ENCODE data around the gene AMOTL1.

Gene AMOTL1

GRCh38 chr11:94728541-94728940 is 39.6 kb upstream of the AMOTL1 start:
- no peak overlapping the region for H3K4me3 ChIP-seq (ENCODE audit: low read depth, low read length)
- TF ChIP-seq CTCF (conservative IDR thresholded peaks at IDR 0.05; ENCODE audit: low read depth, low read length), result no peak
- DNase-seq (ENCODE audit: low read depth), result peak; percentile 48

- DNase-seq (ENCODE audit: low read depth), result no peak
- no peak for TF ChIP-seq CTCF (conservative IDR thresholded peaks at IDR 0.05; ENCODE audit: low read depth, low read length)
- no peak overlapping the region for H3K4me3 ChIP-seq (ENCODE audit: low read depth, low read length)
Measured at GRCh38 chr11:94728966-94729751, 39.0 kb upstream of the AMOTL1 start.

- no peak overlapping the region for H3K4me3 ChIP-seq (ENCODE audit: low read depth, low read length)
- DNase-seq (ENCODE audit: low read depth), result no peak
- TF ChIP-seq CTCF (conservative IDR thresholded peaks at IDR 0.05; ENCODE audit: low read depth, low read length), result no peak
Measured at GRCh38 chr11:94730153-94730552, 38.0 kb upstream of the AMOTL1 start.

GRCh38 chr11:94731880-94732601 is 36.1 kb upstream of the AMOTL1 start:
- H3K4me3 ChIP-seq (ENCODE audit: low read depth, low read length), result no peak overlapping the region
- DNase-seq (ENCODE audit: low read depth), result peak; percentile 86
- no peak for TF ChIP-seq CTCF (conservative IDR thresholded peaks at IDR 0.05; ENCODE audit: low read depth, low read length)

- DNase-seq (ENCODE audit: low read depth), result peak; percentile 57
- TF ChIP-seq CTCF (conservative IDR thresholded peaks at IDR 0.05; ENCODE audit: low read depth, low read length), result no peak
- H3K4me3 ChIP-seq (ENCODE audit: low read depth, low read length), result no peak overlapping the region
Measured at GRCh38 chr11:94732617-94733281, 35.4 kb upstream of the AMOTL1 start.

- DNase-seq (ENCODE audit: low read depth), result peak; percentile 49
- no peak for TF ChIP-seq CTCF (conservative IDR thresholded peaks at IDR 0.05; ENCODE audit: low read depth, low read length)
- no peak overlapping the region for H3K4me3 ChIP-seq (ENCODE audit: low read depth, low read length)
Measured at GRCh38 chr11:94734563-94735275, 33.4 kb upstream of the AMOTL1 start.
